SK-N-SH (cell line): ENCODE data around the gene MTAP. TPM values are rescaled to one million over a fixed set of nuclear protein-coding genes. Genes with fewer than 3 reads are reported as not detected.

Source experiments
- CTCF ChIA-PET: fragments of 300-600, 350-600 bp; formaldehyde crosslinking; extraction: SDS; loops from one replicate; lab custom pipeline; 2021; lab: Yijun Ruan, JAX
- POLR2A ChIA-PET: fragments of 350-600 bp; sonication (Branson Sonifier 250); formaldehyde crosslinking; extraction: SDS; loops from one replicate; lab custom pipeline; 2020; ENCODE audit warnings: antibody characterized with exemption, inconsistent platforms; lab: Yijun Ruan, JAX
- DNase-seq: peaks from one replicate; pipeline ENCODE4 v3.0.0; 2012
- H2AFZ ChIP-seq: fragments of 200-600 bp; sonication (generic); 2 replicates; pipeline ENCODE4 v1.8.1; 2016; ENCODE audit warnings: antibody characterized with exemption, mild to moderate bottlenecking, low read depth
- H3F3A ChIP-seq: fragments of 200-600 bp; sonication (generic); replicated peaks from 2 replicates; pipeline ENCODE3; 2016; ENCODE audit warnings: antibody characterized with exemption, mild to moderate bottlenecking; ENCODE audit not compliant: insufficient read depth
- H3K27ac ChIP-seq, 2 experiments: fragments of 200-500 bp in 1 of 2; fragments of 200-600 bp in 1 of 2; sonication (Bioruptor generic) in 1 of 2; sonication (generic), shearing (Covaris generic) in 1 of 2; 2 replicates each; pipeline versions ENCODE4 v1.5.1 to v1.6.1; 2014 to 2016; ENCODE audit warnings: low read depth in 2 of 2, inconsistent platforms in 1 of 2, low read length in 1 of 2, mild to moderate bottlenecking in 1 of 2, mixed read lengths in 1 of 2
- H3K27me3 ChIP-seq: fragments of 200-600 bp; sonication (generic), shearing (Covaris generic); 2 replicates; pipeline ENCODE4 v1.6.1; 2016; ENCODE audit warnings: mixed run types; ENCODE audit not compliant: insufficient read depth
- H3K36me3 ChIP-seq, 2 experiments: fragments of 200-500 bp in 1 of 2; fragments of 200-600 bp in 1 of 2; sonication (Bioruptor generic) in 1 of 2; sonication (generic) in 1 of 2; replicated peaks in 1 of 2; 2 replicates each; pipeline versions ENCODE3 to v1.5.1; 2014 to 2016; ENCODE audit warnings: low read length in 1 of 2, mild to moderate bottlenecking in 1 of 2; ENCODE audit not compliant: insufficient read depth in 2 of 2, control insufficient read depth in 1 of 2
- H3K4me1 ChIP-seq, 2 experiments: fragments of 200-500 bp in 1 of 2; fragments of 200-600 bp in 1 of 2; sonication (Bioruptor generic) in 1 of 2; sonication (generic), shearing (Covaris generic) in 1 of 2; 2 replicates each; pipeline versions ENCODE4 v1.5.1 to v1.6.1; 2014 to 2016; ENCODE audit warnings: low read depth in 1 of 2, low read length in 1 of 2, mixed run types in 1 of 2; ENCODE audit not compliant: insufficient read depth in 2 of 2, control insufficient read depth in 1 of 2
- H3K4me2 ChIP-seq: fragments of 200-600 bp; sonication (generic), shearing (Covaris generic); 2 replicates; pipeline ENCODE4 v1.6.1; 2017; ENCODE audit warnings: mixed run types
- H3K4me3 ChIP-seq, 2 experiments: fragments of 200-500 bp in 1 of 2; fragments of 200-600 bp in 1 of 2; sonication (Bioruptor generic) in 1 of 2; sonication (generic), shearing (Covaris generic) in 1 of 2; 2 replicates each; pipeline versions ENCODE4 v1.5.1 to v1.8.1; 2014 to 2016; ENCODE audit warnings: low read depth in 2 of 2, inconsistent platforms in 1 of 2, low read length in 1 of 2, mild to moderate bottlenecking in 1 of 2, mixed read lengths in 1 of 2, moderate library complexity in 1 of 2
- H3K79me2 ChIP-seq: fragments of 200-600 bp; sonication (generic); 2 replicates; pipeline ENCODE4 v1.8.1; 2017; ENCODE audit warnings: mild to moderate bottlenecking; ENCODE audit not compliant: insufficient read depth
- H3K9ac ChIP-seq: fragments of 200-600 bp; sonication (generic); 2 replicates; pipeline ENCODE4 v1.6.1; 2017; ENCODE audit warnings: mixed run types
- H3K9me2 ChIP-seq: fragments of 200-600 bp; sonication (generic); 2 replicates; pipeline ENCODE4 v1.6.1; 2017; ENCODE audit warnings: mixed run types
- H3K9me3 ChIP-seq: fragments of 200-600 bp; sonication (generic); 2 replicates; pipeline ENCODE4 v1.6.1; 2017; ENCODE audit warnings: mixed run types, mild to moderate bottlenecking, moderate library complexity
- H4K20me1 ChIP-seq: fragments of 200-600 bp; sonication (generic); 2 replicates; pipeline ENCODE4 v1.6.1; 2017; ENCODE audit warnings: mild to moderate bottlenecking, mixed run types; ENCODE audit not compliant: insufficient read depth
- CTCF ChIP-seq: fragments of 200-600 bp; sonication (generic); IDR thresholded peaks from 2 replicates; pipeline ENCODE4 v1.6.1; 2017; ENCODE audit warnings: antibody characterized with exemption, mild to moderate bottlenecking, moderate library complexity
- EP300 ChIP-seq, 2 experiments: IDR thresholded peaks; 2 replicates each; pipeline versions ENCODE4 v1.4.0 to v1.6.1; 2012; ENCODE audit warnings: borderline replicate concordance in 1 of 2, low read depth in 1 of 2, low read length in 1 of 2
- GATA2 ChIP-seq: sonication (generic); formaldehyde crosslinking; IDR thresholded peaks from 2 replicates; pipeline ENCODE4 v1.5.0; 2020; ENCODE audit warnings: mild to moderate bottlenecking, missing genetic modification reagents
- JUND ChIP-seq: IDR thresholded peaks from 2 replicates; pipeline ENCODE4 v1.4.0; 2012
- MEF2A ChIP-seq: IDR thresholded peaks from 2 replicates; pipeline ENCODE4 v1.4.0; 2012; ENCODE audit warnings: low read depth, borderline replicate concordance
- MXI1 ChIP-seq: IDR thresholded peaks from 2 replicates; pipeline ENCODE4 v1.6.1; 2012; ENCODE audit warnings: mild to moderate bottlenecking, low read depth, low read length, improper control_type of control experiment
- NFIC ChIP-seq: IDR thresholded peaks from 2 replicates; pipeline ENCODE4 v1.4.0; 2012; ENCODE audit warnings: borderline replicate concordance
- NRF1 ChIP-seq: IDR thresholded peaks from 2 replicates; pipeline ENCODE4 v1.6.1; 2012; ENCODE audit warnings: low read depth, mild to moderate bottlenecking, low read length
- RCOR1 ChIP-seq: fragments of 150-350 bp; IDR thresholded peaks from 2 replicates; pipeline ENCODE4 v1.6.1; 2017; ENCODE audit warnings: antibody characterized with exemption, low read length
- REST ChIP-seq: IDR thresholded peaks from 2 replicates; pipeline ENCODE4 v1.6.1; 2012; ENCODE audit warnings: mild to moderate bottlenecking, low read depth, low read length, moderate library complexity
- RXRA ChIP-seq: IDR thresholded peaks from 2 replicates; pipeline ENCODE4 v1.4.0; 2012; ENCODE audit warnings: low read depth, mild to moderate bottlenecking, borderline replicate concordance
- TAF1 ChIP-seq: IDR thresholded peaks from 2 replicates; pipeline ENCODE4 v1.6.1; 2012; ENCODE audit warnings: low read depth, mild to moderate bottlenecking, low read length, moderate library complexity, borderline replicate concordance
- USF1 ChIP-seq: IDR thresholded peaks from 2 replicates; pipeline ENCODE4 v1.4.0; 2012; ENCODE audit warnings: low read depth, borderline replicate concordance
- WGBS: methylation state at CpG from one replicate; pipeline ENCODE4 v1.1.6; 2017; ENCODE audit warnings: low lambda C conversion rate; 5-methylcytosine and 5-hydroxymethylcytosine counted together
- polyA plus RNA-seq, 3 experiments: library from polyadenylated mRNA; depleted of rRNA; stranded (reverse); fragments of >200 nt; gene quantifications; 2 replicates each; pipeline ENCODE4 v1.2.3, GENCODE V29; 2012

The MTAP gene
- polyA plus RNA-seq, 1 of the 3 experiments (the other 2 are of a cell fraction): 9.8 TPM

- no peaks in the 10 kb centered on the region for H3K4me1 ChIP-seq
- no peak overlapping the region for H3K4me2 ChIP-seq
- no peak for TF ChIP-seq NFIC
- no peak for TF ChIP-seq MXI1
- TF ChIP-seq RCOR1: no peak
- TF ChIP-seq MEF2A: no peak
- no peak for TF ChIP-seq RXRA
- TF ChIP-seq JUND: no peak
- no peak for TF ChIP-seq USF1
- no peak for TF ChIP-seq GATA2 (CRISPR knock-in tag)
- TF ChIP-seq TAF1: no peak
- no peak for TF ChIP-seq CTCF
- TF ChIP-seq EP300 (IDR thresholded peaks at IDR 0.05; ENCODE audit: borderline replicate concordance in 1 of 2, low read depth in 1 of 2, low read length in 1 of 2): no peak
- TF ChIP-seq NRF1: no peak
- no peak for TF ChIP-seq REST
- H3K9me2 ChIP-seq: no peaks in the 10 kb centered on the region
- H3K36me3 ChIP-seq: no peaks in the 10 kb centered on the region
- WGBS: 70% methylated on average over 1 of the region's 1 CpG
- peaks cover 10% of the 10 kb centered on the region; the same call in 1 of the 2 replicates for H3K9me3 ChIP-seq
- no peaks in the 10 kb centered on the region for H3F3A ChIP-seq
- H3K79me2 ChIP-seq: no peaks in the 10 kb centered on the region
- POLR2A ChIA-PET: no interaction called here
- H4K20me1 ChIP-seq: no peaks in the 10 kb centered on the region
- no peak for DNase-seq
- H3K9ac ChIP-seq: no peak overlapping the region
- no peak overlapping the region for H2AFZ ChIP-seq
- no peak overlapping the region; a peak in 1 of 4 replicates for H3K4me3 ChIP-seq
- CTCF ChIA-PET: interaction anchor here (0.9 kb wide), 1 partner anchor 42 kb away, joined by 3 read pairs; no protein-coding TSS in a partner anchor
- no peak overlapping the region for H3K27ac ChIP-seq
- H3K27me3 ChIP-seq: no peaks in the 10 kb centered on the region
These were observed 99.7 kb downstream of the MTAP start for GRCh38 chr9:21902136-21902535.
